ENCODE data around the gene PRR5L.

Gene PRR5L

GRCh38 chr11:36328966-36329673, 33.0 kb downstream of the PRR5L start:
- no peak for DNase-seq

GRCh38 chr11:36330411-36330810, 34.3 kb downstream of the PRR5L start:
- DNase-seq = no peak

GRCh38 chr11:36333468-36333867, 37.4 kb downstream of the PRR5L start:
- no peak for DNase-seq

- DNase-seq = no peak
Measured at GRCh38 chr11:36333897-36334296, 37.8 kb downstream of the PRR5L start.

GRCh38 chr11:36339888-36340287, 43.8 kb downstream of the PRR5L start:
- no peak for DNase-seq

GRCh38 chr11:36340897-36341296, 44.8 kb downstream of the PRR5L start:
- DNase-seq = no peak

- no peak for DNase-seq
Measured at GRCh38 chr11:36341915-36342314, 45.8 kb downstream of the PRR5L start.

GRCh38 chr11:36342327-36342726, 46.2 kb downstream of the PRR5L start:
- DNase-seq = no peak

GRCh38 chr11:36343436-36343835, 47.3 kb downstream of the PRR5L start:
- no peak for DNase-seq

- no peak for DNase-seq
Measured at GRCh38 chr11:36345084-36345511, 49.0 kb downstream of the PRR5L start.

GRCh38 chr11:36345535-36346141, 49.5 kb downstream of the PRR5L start:
- no peak for DNase-seq

GRCh38 chr11:36346562-36347383, 50.7 kb downstream of the PRR5L start:
- no peak for DNase-seq

GRCh38 chr11:36347384-36347906, 51.4 kb downstream of the PRR5L start:
- no peak for DNase-seq

- no peak for DNase-seq
Measured at GRCh38 chr11:36349351-36350136, 53.5 kb downstream of the PRR5L start.

- no peak for DNase-seq
Measured at GRCh38 chr11:36350137-36350513, 54.0 kb downstream of the PRR5L start.

GRCh38 chr11:36352922-36353321, 56.8 kb downstream of the PRR5L start:
- no peak for DNase-seq

GRCh38 chr11:36354221-36355003, 58.3 kb downstream of the PRR5L start:
- DNase-seq = no peak

GRCh38 chr11:36356201-36356600, 60.1 kb downstream of the PRR5L start:
- no peak for DNase-seq

GRCh38 chr11:36357831-36358230, 61.7 kb downstream of the PRR5L start:
- no peak for DNase-seq

- DNase-seq = no peak
Measured at GRCh38 chr11:36358436-36358835, 62.3 kb downstream of the PRR5L start.

- no peak for DNase-seq
Measured at GRCh38 chr11:36360318-36360717, 64.2 kb downstream of the PRR5L start.

- DNase-seq = no peak
Measured at GRCh38 chr11:36360826-36361415, 64.8 kb downstream of the PRR5L start.

Measured in islet precursor cell (in vitro differentiated cells).